Thyroid gland (tissue), 4 donors: ENCODE results near the gene KIAA0408. TPM values are rescaled to one million over a fixed set of nuclear protein-coding genes. Genes with fewer than 3 reads are reported as not detected.

ENCODE experiments used
- DNase-seq, 2 donors: peaks; one replicate each; pipeline ENCODE4 v3.0.0-alpha.2; 2019
- H3K27ac ChIP-seq, 3 donors: fragments of 200-600 bp; sonication (generic); 1 replicate in 2 of 3; 2 replicates in 1 of 3; pipeline ENCODE4 v1.5.1; 2016 to 2019; ENCODE audit warnings: mild to moderate bottlenecking in 1 of 3, moderate library complexity in 1 of 3
- H3K27me3 ChIP-seq: fragments of 200-600 bp; sonication (generic); one replicate; pipeline ENCODE4 v1.5.1; 2019
- H3K36me3 ChIP-seq, 2 donors: fragments of 200-600 bp; sonication (generic); one replicate each; pipeline ENCODE4 v1.5.1; 2016 to 2019
- H3K4me1 ChIP-seq, 2 donors: fragments of 200-600 bp; sonication (generic); one replicate each; pipeline ENCODE4 v1.5.1; 2017 to 2019
- H3K4me3 ChIP-seq, 3 donors: fragments of 200-600 bp; sonication (generic); replicated peaks in 1 of 3; 1 replicate in 2 of 3; 2 replicates in 1 of 3; pipeline ENCODE4 v1.5.1; 2016; ENCODE audit warnings: mild to moderate bottlenecking in 1 of 3
- H3K9me3 ChIP-seq: fragments of 200-600 bp; sonication (generic); one replicate; pipeline ENCODE4 v1.5.1; 2017
- CTCF ChIP-seq, 6 experiments: fragments of 200-600 bp in 3 of 6; fragments of 450-650 bp in 3 of 6; sonication (generic) in 3 of 6; IDR thresholded peaks; one replicate each; pipeline ENCODE4 v1.5.1; 2016 to 2019; ENCODE audit warnings: antibody characterized with exemption in 6 of 6, mild to moderate bottlenecking in 2 of 6, inconsistent platforms in 1 of 6, moderate library complexity in 1 of 6
- POLR2A ChIP-seq, 2 donors: fragments of 450-650 bp; IDR thresholded peaks; one replicate each; pipeline ENCODE4 v1.6.1; 2017; ENCODE audit warnings: antibody characterized with exemption in 2 of 2, mild to moderate bottlenecking in 2 of 2, moderate library complexity in 1 of 2
- WGBS, 2 donors: methylation state at CpG; one replicate each; pipeline ENCODE4 v1.1.5; 2017; 5-methylcytosine and 5-hydroxymethylcytosine counted together
- intact Hi-C: fragments of 100-400 bp; cut with DNase I; formaldehyde crosslinking; loops from one replicate; pipeline ENCODE4 v1.15.1; 2023
- total RNA-seq, 4 donors: library from RNA; depleted of rRNA; stranded (reverse); fragments of >200 nt; gene quantifications; one replicate each; pipeline ENCODE4 v1.2.3, GENCODE V29; 2016

The KIAA0408 gene
- total RNA-seq, 4 donors from 2014 or later = 0.38 to 3.6 (median 1.7) TPM

- Histone ChIP-seq H3K4me1 (no peaks in the 10 kb centered on the region), H3K4me3 (no peak overlapping the region), H3K27ac (no peak overlapping the region), H3K9me3 (no peaks in the 10 kb centered on the region), H3K36me3 (no peaks in the 10 kb centered on the region), H3K27me3 (no peaks in the 10 kb centered on the region)
- TF ChIP-seq POLR2A (IDR thresholded peaks at IDR 0.05) (no peak), CTCF (IDR thresholded peaks at IDR 0.05) (no peak)
- intact Hi-C loops = no loop called here
- no peak for DNase-seq
These were observed 6.4 kb downstream of the KIAA0408 start for GRCh38 chr6:127452803-127453202.

- Histone ChIP-seq H3K9me3 (no peaks in the 10 kb centered on the region), H3K27ac (no peak overlapping the region), H3K36me3 (no peaks in the 10 kb centered on the region), H3K4me3 (no peak overlapping the region), H3K4me1 (no peaks in the 10 kb centered on the region), H3K27me3 (no peaks in the 10 kb centered on the region)
- no peak for TF ChIP-seq CTCF (IDR thresholded peaks at IDR 0.05)
- TF ChIP-seq POLR2A (IDR thresholded peaks at IDR 0.05) = no peak
- DNase-seq = no peak
- 95 to 98% methylated on average over 3 of the region's 3 CpGs for WGBS, 2 donors
- intact Hi-C loops = no loop called here
These were observed 7.8 kb downstream of the KIAA0408 start for GRCh38 chr6:127451388-127451787.

- TF ChIP-seq POLR2A (IDR thresholded peaks at IDR 0.05) = no peak
- Histone ChIP-seq H3K4me3 (no peak overlapping the region), H3K9me3 (no peaks in the 10 kb centered on the region), H3K27ac (no peak overlapping the region), H3K4me1 (no peaks in the 10 kb centered on the region), H3K36me3 (no peaks in the 10 kb centered on the region), H3K27me3 (no peaks in the 10 kb centered on the region)
- intact Hi-C loops = no loop called here
- no peak for DNase-seq
These were observed 11.4 kb downstream of the KIAA0408 start for GRCh38 chr6:127447780-127448179.

GRCh38 chr6:127446356-127446755, 12.8 kb downstream of the KIAA0408 start:
- no peak overlapping the region for H3K27ac ChIP-seq
- no peaks in the 10 kb centered on the region for H3K9me3 ChIP-seq
- intact Hi-C loops = no loop called here
- TF ChIP-seq CTCF (IDR thresholded peaks at IDR 0.05) (no peak), POLR2A (IDR thresholded peaks at IDR 0.05) (no peak)
- no peak for DNase-seq
- H3K27me3 ChIP-seq = no peaks in the 10 kb centered on the region
- WGBS, 2 donors = 93 to 97% methylated on average over 7 of the region's 7 CpGs
- no peak overlapping the region for H3K4me3 ChIP-seq
- no peaks in the 10 kb centered on the region for H3K4me1 ChIP-seq
- H3K36me3 ChIP-seq = no peaks in the 10 kb centered on the region

- Histone ChIP-seq H3K36me3 (no peaks in the 10 kb centered on the region), H3K9me3 (no peaks in the 10 kb centered on the region), H3K27me3 (no peaks in the 10 kb centered on the region), H3K27ac (no peak overlapping the region), H3K4me3 (no peak overlapping the region), H3K4me1 (no peaks in the 10 kb centered on the region)
- TF ChIP-seq CTCF (IDR thresholded peaks at IDR 0.05) = no peak
- no peak for DNase-seq
- 81 to 85% methylated on average over 1 of the region's 1 CpG for WGBS, 2 donors
- intact Hi-C loops = no loop called here
These were observed 17.3 kb downstream of the KIAA0408 start for GRCh38 chr6:127441881-127442280.

- H3K27me3 ChIP-seq = no peaks in the 10 kb centered on the region
- TF ChIP-seq POLR2A (IDR thresholded peaks at IDR 0.05) (no peak), CTCF (IDR thresholded peaks at IDR 0.05) (no peak)
- DNase-seq = no peak
- no peaks in the 10 kb centered on the region for H3K4me1 ChIP-seq
- WGBS, 2 donors = 34 to 55% methylated on average over 2 of the region's 2 CpGs
- no peaks in the 10 kb centered on the region for H3K36me3 ChIP-seq
- intact Hi-C loops = no loop called here
- H3K4me3 ChIP-seq = no peak overlapping the region
- H3K27ac ChIP-seq = no peak overlapping the region
- H3K9me3 ChIP-seq = no peaks in the 10 kb centered on the region
These were observed 19.5 kb downstream of the KIAA0408 start for GRCh38 chr6:127439718-127440117.
